GM12872 (cell line): Measurements from ENCODE around the gene KRT36.

Source experiments
- TF ChIP-seq, protein P1 (sequence below): IDR thresholded peaks from 3 replicates; pipeline ENCODE4 v1.5.1; 2011; ENCODE audit warnings: low read depth, mild to moderate bottlenecking, low read length, moderate library complexity; ENCODE audit not compliant: insufficient read depth

Gene KRT36

DNA sequence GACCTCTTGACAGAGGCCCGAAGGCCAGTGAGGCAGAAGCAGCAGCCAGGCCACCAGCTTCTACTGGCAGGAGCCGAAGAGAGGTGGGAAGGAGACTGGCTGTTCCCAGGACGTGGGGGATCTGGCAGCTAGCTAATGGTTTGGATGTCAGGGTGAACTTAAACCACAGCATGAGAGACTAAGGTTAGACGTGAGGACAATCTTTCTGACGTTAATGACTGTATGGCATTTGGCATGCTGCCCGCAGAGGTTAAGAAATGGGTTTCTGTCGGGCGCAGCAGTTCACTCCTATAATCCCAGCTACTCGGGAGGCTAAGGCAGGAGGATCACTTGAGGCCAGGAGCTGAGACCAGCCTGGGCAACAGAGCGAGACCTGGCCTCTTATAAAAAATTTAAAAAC, 22.0 kb upstream of the KRT36 start:
- TF ChIP-seq, protein P1, sequence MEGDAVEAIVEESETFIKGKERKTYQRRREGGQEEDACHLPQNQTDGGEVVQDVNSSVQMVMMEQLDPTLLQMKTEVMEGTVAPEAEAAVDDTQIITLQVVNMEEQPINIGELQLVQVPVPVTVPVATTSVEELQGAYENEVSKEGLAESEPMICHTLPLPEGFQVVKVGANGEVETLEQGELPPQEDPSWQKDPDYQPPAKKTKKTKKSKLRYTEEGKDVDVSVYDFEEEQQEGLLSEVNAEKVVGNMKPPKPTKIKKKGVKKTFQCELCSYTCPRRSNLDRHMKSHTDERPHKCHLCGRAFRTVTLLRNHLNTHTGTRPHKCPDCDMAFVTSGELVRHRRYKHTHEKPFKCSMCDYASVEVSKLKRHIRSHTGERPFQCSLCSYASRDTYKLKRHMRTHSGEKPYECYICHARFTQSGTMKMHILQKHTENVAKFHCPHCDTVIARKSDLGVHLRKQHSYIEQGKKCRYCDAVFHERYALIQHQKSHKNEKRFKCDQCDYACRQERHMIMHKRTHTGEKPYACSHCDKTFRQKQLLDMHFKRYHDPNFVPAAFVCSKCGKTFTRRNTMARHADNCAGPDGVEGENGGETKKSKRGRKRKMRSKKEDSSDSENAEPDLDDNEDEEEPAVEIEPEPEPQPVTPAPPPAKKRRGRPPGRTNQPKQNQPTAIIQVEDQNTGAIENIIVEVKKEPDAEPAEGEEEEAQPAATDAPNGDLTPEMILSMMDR, result no peak

DNA sequence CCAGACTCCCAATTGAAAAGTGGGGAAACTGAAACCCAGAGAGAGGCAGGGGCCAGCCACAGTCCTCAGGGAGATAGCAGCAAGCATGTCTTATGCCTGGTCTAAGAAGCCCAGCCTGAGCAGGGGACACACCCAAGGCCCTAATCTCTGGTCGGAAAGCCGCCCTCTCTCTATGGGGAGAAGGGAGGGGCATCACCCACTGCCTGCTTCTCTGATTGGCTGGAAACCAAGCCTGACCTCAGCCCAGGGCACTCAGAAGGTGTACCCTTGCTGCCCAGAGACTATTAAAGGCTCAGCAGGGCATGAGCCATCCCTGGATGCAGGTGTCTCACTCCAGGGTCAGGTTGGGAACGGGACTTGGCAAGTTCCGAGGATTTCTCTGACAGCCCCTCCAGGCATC, 21.4 kb upstream of the KRT36 start:
- TF ChIP-seq, protein P1, result no peak

DNA sequence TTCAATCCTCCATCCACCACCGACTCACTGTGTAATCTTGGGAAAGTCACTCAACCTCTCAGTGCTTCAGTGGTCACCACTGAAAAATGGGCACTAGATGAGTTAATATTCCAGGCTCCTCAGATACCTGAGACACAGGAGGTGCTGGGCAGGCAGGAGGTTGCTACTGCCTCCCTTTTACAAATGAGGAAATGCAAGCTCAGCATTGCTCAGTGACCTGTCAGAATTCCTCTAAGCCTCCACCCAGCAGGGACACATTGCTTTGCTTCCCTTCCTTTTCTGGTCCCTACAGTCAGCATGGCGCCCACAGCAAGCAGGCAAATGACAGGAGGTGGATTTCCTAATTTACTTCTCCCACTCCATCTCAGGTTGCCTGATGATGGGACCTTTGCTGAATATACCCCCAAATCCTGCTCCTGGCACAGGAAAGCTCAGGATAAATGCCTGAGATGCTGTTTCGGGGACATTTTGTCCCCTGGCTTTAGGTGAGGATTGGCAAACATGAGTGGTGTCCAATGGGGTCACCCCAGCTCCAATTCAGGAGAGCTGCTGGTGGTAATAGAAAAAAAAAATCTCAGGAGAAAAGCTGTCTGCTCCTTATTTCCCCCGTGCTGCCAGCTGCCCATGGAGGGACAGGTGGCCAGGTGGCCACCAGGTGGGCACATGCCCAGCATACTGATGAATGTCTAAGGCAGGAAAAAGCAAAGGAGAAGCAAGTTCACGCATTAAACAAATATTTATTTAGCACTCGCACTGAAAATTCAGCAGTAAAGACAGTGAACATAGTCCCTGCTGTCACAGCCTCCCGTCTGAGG, 20.7 kb upstream of the KRT36 start:
- TF ChIP-seq, protein P1, result no peak

DNA sequence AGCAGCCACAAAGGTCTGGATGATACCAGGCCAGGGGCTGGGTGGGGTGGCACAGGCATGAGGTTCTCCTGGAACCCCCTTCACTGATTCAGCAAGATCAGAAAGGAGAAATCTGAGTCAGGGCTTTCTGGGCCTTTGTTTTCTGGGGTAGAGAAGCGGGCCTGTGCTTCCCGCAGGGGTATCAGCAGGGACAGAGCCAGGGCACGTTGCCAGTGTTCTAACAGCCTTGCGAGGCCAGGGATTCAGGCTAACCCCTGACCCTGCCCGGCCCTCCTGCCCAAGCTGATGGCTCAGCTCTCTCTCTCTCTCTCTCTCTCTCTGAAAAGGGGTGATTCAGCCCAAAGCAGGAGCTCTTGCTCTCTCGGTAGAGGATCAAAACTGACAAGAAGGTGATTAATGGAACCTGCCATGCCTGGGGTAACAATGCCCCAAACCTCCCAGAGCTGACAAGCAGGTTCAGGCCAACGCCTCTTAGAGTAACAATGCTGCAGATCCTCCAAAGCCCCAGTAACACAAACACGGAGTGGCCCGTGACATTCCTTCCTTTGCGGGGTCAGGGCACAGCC, 17.7 kb upstream of the KRT36 start:
- TF ChIP-seq, protein P1, result no peak

DNA sequence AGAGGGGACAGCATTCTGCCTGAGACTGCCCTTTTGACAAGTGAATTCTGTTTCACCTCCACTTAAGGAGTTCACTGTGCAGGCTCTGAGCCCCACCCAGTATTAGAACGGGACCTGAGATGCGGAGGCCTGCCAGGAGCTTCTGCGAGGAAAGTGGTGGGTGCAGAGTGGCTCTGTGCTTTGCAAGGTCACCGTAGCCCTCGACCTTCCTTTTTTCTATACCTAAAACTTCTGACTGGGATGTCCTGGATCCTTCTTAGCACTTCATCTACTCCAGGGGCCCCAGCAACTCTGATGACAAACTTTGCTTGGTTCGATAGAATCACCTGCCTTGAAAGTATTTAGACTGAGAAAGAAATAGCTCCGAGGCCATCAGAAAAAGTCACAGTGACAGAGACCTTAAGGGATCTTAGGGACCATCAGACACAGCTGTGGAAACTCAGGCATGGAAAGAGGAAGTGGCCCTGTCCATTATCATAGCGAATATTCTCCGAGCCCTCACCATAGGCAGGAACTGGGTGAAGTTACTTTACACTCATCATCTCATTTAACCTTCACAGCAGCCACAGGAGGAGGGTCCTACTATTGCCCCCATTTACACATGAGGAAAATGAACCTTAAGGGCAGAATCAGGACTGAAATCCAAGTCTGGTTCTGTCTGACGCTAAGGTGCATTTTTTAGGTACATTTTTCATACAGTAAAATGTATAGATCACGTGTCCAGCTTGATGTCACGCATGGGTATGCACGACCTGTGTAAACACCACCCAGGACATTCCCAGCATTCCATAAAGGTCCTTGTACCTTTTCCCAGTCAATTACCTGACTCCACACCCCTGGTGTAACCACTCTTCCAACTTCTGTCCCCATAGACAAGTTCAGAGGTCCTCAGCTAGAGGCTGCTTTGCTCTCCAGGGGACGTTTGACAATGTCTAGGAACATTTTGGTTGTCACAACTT, 16.4 kb upstream of the KRT36 start:
- TF ChIP-seq, protein P1, result no peak

DNA sequence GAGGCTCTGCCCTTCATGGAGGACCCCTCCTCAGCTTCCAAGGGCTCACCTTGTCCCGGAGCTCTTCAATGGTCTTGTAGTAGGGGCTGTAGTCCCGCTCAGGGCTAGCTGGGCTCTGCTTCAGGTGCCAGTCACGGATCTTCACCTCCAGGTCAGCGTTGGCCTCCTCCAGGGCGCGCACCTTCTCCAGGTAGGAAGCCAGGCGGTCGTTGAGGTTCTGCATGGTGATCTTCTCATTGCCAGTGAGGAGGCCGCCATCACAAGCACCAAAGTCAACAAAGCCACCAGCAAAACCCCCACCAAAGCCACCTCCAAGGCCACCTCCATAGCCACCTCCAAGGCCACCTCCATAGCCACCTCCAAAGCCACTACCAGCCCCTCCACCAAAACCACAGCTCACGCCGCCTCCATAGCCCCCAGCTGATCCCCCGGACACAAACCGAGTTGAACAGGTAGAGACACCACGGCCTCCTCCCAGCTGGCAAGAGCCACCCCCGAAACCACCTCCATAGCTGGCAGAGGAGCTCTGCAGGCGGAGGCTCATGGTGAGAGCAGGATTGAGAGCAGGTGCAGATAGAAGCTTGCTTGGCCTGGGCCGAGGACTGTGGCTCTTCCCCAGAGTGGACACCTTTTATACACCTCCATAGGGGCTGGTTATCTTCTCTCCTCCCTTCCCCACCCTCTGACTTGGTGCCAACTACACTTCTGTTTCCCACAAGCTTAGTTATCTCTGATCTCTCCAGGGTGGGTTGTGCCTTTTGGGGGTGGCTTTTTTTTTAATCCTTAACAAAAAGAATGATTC, 15.5 kb upstream of the KRT36 start, which contains the start of gene KRT13:
Gene KRT13 (minus strand): TSS at position 606 of the 802 bp plus-strand sequence. CDS start 62 bp downstream, at position 544.
- TF ChIP-seq, protein P1, result no peak
